ENCODE measurements around the gene COLQ.
"Not testable (repeated sequence)": the region's sequence is repeated elsewhere in the genome, so short reads cannot be mapped to it uniquely, and the experiment has no call there.

COLQ gene

DNA sequence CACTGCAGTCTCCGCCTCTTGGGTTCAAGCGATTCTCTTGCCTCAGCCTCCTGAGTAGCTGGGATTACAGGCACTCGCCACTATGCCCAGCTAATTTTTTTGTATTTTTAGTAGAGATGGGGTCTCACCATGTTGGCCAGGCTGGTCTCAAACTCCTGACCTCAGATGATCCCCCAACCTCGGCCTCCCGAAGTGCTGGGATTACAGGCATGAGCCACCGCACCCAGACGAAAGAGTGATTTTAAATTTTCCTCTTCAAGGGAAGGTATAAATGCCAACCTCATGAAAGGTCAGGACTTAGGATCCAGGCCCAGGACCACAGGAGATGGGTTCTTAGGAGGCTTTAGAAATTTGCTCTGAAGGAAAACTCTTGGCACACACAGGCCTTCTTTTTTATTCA is 110.5 kb downstream of the COLQ start:
- not testable (repeated sequence) for DNase-seq

DNA sequence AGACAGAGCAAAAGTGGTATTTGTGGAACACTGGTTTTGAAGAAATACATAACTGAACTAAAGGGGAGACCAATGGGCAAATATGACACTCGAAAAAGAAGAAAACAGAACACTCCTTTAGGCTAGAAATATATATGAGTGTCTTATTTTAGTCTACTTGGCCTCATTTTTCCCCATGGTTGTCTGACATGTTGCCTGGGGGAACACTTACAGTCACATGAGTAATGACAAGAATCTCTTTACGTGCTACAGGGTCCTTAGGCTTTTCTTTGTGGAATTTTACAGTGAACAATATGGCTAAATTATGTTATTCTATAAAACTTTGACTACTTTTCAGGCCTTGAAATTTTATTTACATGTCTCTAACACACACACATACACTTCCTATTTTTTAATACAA is 111.7 kb downstream of the COLQ start:
- DNase-seq: no peak

DNA sequence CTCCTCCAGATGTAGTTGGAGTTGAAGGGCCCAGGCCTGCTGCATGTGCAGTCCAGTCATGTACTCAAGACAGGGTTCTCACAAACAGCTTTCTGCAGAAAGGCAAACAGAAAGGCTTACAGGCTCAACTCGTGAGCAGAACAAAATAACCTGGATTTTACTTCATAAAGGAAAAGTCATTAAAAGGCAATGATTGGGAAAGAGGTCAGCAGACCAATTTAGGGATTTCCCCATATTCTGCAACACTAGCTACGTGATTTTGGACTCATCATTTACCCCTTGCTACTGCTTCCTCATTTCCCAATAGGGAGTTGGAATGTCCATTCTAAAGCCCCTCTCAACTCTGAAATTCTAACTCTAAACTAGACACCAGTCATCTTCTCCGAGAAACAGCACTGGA is 112.3 kb downstream of the COLQ start:
- no peak for DNase-seq

DNA sequence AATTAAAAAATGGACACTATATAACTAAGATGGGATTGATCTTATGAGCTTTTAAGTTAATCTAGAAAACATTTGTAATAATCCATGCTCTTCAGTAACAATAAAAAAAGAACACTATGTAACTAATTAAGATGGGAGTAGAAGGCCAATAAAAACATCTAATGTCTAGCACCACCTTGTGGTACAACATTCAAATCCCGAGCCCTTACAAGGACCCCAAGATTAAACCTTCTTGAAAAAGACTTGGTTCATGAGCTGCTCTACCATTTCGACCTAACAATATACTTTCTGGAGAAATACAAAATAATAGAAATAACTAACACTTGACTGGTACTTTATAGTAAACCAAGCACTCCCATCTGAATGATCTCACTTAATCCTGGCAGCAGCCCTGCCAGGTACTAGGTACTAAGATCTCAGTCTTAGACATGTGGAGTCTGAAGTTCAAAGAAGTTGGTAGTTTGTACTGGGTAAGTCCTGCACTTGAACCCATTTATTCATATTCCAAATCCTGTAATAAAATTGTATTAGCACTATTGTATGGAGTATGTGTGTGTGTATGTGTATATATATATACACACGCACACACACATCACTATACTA is 116.0 kb downstream of the COLQ start:
- DNase-seq: no peak

DNA sequence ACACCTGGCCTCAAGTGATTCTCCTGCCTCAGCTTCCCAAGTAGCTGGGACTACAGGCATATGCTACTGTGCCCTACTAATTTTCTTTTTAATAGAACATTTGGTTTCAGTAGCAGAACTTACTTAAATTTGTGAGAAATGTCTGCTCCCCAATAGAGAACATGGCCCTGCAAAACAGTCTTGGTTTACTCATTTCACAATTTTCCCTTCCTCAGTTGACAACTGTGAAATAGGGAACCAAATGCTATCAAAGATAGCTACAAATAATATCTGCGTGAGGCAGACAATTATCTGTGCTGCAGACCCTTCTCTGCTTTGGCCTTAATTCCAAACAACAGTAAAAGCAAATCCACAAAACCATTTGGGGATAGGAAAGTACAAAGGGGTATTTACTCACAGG is 116.7 kb downstream of the COLQ start:
- no peak for DNase-seq

DNA sequence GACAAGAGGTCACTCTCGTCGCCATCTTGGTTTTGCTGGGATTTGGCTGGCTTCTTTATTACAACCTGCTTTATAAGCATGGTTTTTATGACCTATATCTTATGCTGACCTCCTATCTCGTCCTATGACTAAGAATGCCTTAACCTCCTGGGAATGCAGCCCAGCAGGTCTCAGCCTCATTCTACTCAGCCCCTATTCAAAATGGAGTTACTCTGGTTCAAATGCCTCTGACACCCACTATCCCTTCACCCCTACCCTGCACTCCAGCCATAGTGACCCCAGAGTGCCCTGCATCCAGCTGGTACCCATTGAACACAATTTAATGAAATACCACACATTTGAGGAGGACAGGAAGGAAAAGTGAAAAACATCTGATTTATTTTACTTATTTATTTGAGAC is 117.5 kb downstream of the COLQ start:
- no peak for DNase-seq

DNA sequence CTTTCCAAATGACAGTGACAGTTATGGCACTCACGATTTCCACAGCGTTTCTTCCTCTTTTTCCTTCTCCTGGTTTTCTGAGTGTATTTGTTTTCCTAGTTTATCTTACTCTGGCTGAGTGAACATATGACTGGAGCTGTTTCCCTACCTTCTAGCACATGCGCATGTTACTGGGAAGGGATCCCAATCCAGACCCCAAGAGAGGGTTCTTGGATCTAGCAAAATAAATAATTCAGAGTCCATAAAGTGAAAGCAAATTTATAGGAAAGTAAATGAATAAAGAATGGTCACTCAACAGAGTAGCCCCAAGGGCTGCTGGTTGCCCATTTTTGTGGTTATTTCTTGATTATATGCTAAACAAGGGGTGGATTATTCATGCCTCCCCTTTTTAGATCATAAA is 118.0 kb downstream of the COLQ start:
- DNase-seq: no peak

DNA sequence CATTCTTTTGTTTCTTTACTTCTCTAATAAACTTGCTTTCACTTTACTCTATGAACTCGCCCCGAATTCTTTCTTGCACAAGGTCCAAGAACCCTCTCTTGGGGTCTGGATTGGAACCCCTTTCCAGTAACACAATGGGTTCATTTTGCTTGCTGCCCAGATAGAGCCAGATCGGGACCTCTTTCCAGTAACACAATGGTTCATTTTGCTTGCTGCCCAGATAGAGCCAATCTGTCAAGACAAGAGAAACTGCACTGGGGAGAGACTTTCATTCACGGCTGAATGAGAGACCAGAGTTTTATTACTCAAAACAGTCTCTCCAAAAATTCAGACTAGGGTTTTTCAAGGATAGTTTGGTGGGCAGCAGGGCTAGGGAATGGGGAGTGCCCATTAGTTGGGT is 119.6 kb downstream of the COLQ start:
- no peak for DNase-seq
